ENCODE measurements around the gene RNF19B. TPM values are rescaled to one million over a fixed set of nuclear protein-coding genes. Genes with fewer than 3 reads are reported as not detected.
"Not testable (repeated sequence)": the region's sequence is repeated elsewhere in the genome, so short reads cannot be mapped to it uniquely, and the experiment has no call there.

Gene RNF19B
- polyA plus RNA-seq, 12 donors: 6.8 to 19.2 (median 8.8) TPM; not detected in 1

DNA sequence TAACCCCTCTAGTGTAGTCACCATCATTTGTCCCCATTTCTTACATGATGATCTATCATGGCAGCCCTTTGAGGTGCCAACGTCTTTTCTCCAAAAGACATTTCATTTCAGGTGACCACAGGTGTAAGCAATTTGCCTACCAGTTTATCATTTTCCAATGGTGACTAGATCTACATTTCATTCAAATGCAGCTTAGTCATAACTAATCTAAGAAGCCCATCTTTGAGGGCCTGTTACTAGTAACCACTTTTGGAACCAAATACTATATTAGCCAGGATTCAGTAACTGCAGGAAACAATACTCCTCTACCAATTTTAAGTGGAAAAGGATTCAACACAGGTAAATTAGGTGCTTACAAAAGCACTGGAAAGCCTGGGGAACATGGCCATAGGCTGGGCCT, 32.8 kb downstream of the RNF19B start:
- no peak for DNase-seq

DNA sequence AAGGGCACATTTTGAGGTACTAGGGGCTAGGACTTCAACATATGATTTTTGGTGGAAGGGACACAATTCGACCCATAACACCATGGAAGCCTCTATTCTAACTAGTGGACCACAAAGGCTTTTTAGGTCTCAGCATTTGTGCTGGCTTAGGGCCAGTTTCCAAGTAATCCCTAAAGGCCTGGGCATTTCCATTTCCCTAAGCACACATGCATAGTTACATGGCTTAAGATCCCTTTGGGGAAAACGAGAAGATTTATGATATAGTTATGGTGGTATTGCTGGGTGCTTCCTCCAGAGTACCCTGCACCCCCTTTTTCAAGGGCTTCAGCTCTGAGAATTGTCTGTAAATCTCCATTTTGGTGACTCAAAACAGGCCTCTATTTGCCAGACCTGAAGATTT, 35.2 kb downstream of the RNF19B start:
- no peak for DNase-seq

DNA sequence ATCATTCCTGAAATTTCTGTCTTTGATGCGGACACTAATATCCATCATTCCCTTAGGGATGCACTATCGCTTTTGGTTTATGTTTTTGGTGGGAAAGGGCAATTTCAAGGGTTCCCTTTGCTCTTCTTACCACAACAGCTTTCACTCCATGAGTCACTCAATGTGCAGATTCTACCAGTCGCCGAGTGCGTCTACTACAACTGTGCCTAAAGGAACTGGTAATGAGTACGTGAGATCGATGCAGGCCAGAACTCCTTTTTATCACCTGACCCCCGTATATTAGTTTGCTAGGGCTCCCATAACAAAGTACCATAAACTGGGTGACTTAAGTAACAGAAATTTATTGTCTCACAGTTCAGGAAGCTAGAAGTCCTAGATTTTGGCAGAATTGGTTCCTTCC, 35.9 kb downstream of the RNF19B start:
- DNase-seq: no peak

DNA sequence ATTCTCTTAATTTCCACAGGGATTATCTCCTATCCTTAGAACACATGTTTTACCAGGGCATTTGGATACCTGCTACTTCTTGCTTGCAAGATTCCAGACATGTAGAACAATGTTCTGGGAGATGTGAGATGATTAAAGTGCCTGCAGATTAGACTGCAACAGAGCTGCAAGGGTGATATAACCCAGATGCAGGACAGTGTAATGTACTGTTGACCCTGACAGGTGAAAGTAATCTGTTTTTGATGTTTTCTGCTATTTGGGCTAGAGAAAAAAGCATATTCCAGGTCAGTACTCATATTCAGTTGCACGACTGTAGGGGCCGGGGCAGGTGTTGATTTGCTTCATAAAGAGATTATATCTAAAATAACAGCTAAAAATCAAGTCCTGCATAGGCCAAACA, 36.3 kb downstream of the RNF19B start:
- no peak for DNase-seq

DNA sequence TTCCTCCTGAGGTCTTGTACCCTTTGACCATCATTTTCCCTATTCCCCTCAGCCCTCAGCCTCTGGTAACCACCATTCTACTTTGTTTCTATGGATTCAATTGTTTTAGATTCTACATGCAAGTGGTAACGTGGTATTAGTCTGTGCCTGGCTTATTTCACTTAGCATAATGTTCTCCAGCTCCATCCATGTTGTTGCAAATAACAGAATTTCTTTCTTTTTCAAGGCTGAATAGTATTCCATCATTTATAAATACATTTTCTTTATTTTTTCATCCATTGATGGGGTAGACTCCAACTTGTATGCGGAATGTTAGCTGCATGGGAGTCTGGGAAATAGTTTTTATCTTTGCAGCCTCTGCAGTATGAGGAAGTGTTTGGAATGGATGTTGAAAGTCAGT, 37.2 kb downstream of the RNF19B start:
- DNase-seq: no peak

DNA sequence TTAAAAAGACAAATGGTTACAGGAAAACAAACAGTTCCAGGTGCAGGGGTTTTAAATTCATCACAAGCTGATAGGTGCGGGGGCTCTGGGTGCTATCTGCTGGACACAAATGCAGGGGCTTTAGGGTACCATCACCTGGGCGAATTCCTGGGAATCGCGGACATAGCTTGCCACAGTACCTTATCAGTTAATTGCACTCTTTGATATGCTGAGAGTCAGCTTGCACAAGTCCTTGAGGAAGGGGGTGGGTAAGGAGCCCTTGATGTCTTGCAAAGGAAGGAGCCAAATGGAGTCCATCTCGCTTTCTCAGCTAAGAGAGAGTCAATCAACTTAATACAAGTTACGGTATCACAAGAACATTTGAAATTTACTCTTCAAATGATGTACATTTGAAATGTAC, 38.0 kb downstream of the RNF19B start:
- DNase-seq: no peak

DNA sequence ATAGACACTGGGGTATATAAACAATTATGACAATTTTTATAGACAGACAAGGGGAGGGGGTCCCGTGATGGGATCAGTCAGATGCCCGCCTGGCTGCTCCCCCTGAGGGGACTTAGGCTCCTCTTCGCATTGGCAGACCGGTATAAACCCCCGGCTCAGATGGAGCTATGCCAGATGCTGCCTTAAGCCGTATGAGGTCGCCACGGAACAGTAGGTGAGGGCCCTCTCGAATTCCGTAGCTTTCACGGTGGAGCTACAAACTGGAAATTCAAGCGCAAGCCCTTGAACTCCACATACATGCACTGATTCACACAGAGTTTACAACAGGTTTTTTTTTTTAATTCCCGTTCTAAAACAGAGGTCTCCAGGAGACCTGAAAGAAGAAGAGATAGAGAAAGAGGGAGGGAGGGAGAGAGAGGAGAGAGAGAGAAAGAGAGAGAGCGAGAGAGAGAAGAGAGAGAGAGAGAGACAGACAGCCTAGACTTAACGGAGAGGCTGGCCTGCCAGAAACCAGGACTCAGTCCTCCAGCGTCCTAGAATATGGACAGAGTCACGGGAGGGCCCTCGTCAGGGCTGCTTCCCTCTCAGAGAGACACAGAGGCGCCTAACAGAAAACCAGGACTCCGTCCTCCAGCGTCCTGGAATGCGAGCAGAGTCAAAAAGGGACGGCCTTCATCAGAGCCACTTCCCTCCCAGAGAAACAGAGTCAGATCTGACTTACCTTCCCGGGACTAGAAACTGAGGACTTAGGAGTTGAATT, 39.0 kb downstream of the RNF19B start:
- no peak for DNase-seq

DNA sequence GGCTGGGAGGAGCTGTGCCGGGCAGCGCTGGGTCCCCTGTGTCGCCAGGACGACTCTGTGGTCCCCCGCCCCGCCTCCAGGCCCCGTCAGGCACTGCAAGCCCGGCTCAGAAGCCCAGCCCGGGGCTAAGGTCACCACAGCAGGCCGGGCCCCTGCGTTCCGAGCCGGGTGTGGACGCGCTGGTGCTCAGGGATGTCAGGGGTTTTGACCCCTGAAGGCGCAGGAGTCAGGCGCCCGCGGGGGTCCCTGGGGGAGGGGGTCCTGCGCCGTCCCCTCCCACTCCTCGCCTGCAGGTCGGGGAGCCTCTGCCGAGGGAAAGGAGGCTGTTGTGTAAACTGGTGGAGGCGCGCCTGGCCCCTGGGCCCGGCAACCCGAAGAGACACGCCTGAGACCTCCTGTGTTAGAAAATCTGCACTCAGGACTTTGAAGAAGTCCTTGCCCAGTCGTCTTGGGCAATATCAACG, 39.7 kb downstream of the RNF19B start:
- DNase-seq: no peak

DNA sequence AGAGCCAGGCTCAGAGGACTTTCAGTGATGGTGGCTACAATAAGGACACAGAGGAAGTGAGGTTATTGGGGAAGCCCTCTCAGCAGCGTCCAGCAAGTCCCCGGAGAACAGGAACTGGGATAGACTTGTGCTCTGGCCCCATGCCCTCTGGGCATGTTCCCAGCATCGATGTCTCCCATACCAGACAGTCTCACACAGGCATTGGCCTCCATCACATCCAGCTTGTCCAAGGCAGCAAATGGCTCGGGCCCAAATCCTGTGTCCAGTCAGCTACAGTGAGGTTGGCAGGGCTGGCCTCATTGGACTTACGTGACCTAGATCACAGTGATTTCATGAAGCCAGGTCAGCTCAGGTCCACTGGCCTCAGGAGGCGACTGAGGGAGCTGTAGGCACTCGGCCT, 43.8 kb downstream of the RNF19B start:
- DNase-seq: no peak

DNA sequence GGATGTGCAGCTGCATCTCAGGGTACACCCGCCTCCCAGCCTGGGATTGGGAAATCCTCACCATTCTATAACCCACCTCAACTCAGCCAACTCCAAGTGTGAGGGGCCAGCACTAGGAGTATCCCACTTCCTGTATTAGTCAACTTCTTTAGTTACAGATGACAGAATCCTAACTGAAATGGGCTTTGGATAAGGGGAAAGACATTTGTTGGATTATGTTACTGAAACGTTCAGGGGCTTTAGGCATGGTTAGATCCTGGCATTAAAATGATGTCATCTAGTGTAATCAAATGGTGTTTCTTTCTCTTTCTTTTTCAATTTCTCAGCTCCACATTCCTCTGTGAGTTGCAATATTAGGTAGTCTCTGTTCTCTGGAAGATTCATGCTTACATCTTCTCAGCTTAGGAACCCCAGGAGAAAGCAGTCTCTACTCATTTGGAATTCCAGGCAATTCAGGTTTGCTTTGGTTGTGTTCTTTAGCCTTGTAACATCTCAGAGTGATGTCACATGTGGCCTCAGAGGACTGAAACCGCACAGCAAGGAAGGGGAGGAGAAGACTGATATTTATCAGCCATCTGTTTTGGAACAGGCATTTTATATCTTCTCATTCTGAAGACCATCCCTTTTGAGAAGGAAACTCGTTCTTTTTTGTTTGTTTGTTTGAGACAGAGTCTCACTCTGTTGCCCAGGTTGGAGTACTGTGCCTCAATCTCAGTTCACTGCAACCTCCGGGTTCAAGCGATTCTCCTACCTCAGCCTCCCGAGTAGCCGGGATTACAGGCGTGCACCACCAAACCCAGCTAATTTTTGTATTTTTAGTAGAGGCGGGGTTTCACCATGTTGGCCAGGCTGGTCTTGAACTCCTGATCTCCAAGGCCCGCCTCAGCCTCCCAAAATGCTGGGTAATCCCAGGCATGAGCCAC, 44.5 kb downstream of the RNF19B start:
- DNase-seq: no peak

DNA sequence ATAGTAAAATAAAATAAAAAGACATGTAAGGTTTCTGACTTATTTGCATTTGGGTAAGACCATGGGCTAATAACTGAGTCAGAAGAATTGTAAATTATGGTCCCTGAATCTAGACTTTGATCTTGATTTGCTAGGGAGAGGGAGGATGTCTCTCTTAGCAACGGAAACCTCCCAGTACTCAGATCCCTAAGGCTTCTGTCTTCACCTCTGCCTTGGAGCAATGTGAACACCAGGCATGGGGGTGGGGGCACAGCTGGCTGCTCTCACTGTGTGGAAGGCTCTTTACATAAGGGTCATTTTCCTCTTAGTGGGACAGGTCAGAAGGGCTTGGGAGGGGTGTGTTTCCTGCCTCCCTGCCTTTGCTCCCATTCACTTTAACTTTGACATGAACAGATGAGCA, 46.4 kb downstream of the RNF19B start:
- DNase-seq: no peak

DNA sequence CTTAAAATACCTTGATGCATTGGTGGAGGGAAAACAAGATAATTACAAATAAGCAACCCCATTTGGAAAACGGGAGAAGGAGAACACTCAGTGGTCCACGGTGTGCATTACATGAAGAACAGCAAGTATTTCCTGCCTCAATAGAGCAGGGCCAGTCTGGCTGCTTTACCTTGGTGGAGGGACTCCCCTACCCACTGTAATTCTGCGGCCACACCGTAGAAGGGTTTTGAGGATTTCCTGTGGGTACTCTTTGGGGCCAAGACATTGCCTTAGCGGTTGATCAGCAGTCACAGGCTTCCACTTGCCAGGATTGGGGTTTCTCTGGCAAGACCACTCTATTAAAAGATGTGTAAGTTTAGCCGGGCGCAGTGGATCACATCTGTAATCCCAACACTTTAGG, 47.1 kb downstream of the RNF19B start:
- no peak for DNase-seq

DNA sequence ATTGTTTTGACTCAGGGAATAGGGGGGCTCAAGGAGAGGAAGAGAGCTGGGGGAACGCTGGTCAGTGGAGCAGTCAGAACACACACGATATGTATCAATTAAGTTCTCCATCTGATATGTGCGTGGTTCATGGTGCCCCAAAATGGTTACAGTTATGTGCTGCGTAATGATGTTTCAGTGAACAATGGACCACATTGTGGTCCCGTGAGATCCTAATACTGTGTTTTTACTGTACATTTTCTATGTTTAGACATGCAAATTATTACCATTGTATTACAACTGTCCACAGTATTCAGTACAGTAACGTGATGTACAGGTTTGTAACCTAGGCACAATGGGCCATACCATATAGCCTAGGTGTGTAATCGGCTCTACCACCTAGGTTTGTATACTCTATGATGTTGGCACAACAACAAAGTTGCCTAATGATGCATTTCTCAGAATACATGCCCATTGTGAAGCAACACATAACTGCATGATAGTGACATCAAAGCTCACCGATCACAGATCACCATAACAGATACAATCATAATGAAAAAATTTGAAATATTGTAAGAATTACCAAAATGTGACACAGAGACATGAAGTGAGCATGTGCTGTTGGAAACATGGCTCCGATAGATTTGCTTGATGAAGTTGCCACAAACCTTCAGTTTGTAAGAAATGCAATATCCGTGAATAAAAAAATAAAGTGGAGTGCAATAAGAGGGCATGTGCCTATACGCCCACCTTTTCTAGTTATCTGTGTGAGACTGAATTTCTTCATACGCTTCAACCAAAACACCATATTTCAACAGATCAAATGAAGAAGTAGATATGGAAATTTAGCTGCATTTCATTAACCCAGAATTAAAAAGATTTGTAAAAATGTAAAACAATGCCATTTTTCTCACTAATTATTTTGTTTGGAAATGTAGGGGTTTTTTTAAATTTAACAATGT, 48.6 kb downstream of the RNF19B start:
- DNase-seq: no peak

DNA sequence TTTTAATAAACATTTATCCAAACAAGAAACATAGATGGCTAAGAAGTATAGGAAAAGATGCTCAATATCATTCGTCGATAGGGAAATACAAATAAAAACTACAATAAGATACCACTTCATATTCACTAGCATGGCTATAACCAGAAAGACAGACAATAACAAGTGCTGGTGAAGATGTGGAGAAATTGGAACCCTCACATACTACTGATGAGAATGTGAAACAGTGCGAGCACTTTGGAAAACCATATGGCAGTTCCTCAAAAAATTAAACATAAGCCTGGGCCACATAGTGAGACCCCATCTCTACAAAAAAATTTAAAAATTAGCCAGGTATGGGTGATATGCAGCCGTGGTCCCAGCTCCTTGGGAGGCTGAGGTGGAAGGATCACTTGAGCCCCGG, 54.3 kb downstream of the RNF19B start:
- no peak for DNase-seq

DNA sequence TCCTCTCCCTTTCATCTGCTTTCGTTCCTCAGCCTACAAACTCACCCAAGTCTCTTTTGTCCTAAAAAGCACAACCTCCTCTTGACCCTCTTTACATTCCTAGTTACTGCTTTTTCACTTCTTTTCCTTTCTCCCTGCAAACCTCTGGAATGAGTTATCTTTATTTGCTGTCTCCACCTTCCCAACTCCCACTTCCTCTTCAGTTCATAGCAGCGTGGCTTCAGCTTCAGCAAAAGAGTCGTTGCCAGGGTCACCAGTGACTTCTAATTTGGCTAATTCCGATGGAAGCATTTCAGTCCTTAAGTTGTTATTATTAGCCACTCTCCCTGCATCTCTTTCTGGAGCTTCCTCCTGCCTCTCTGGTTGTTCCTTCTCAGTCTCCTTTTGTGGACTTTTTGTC, 57.2 kb downstream of the RNF19B start:
- no peak for DNase-seq

DNA sequence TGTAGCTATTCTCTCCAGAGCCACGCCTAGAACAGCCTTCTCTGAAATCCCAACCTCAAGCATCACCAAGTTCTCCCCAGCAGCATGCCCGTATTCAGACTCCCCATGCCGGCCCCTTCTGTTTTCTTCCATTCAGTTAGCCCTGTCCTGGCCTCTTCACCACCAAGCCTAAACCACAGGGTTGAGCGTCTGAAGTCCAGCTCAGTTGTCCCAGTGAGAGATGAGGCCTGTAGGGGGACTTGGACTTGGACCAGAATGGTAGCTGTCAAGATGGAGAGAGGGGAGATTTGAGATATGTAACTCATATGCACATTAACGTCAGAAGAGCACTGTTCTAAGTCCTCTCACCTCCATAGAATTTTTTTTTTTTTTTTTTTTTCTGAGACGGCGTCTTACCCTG, 58.0 kb downstream of the RNF19B start:
- DNase-seq: no peak

DNA sequence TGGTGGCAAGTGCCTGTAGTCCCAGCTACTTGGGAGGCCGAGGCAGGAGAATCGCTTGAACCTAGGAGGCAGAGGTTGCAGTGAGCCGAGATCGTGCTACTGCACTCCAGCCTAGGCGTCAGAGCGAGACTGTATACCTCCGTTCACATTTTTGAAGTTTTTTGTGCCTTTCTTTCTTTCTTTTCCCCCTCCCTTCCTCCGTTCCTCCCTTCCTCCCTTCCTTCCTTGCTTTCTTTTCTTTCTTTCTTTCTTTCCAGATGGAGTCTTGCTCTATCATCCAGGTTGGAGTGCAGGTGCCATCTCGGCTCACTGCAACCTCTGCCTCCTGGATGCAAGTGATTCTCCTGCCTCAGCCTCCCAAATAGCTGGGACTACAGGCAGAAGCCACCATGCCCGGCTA, 59.0 kb downstream of the RNF19B start:
- DNase-seq: not testable (repeated sequence)

DNA sequence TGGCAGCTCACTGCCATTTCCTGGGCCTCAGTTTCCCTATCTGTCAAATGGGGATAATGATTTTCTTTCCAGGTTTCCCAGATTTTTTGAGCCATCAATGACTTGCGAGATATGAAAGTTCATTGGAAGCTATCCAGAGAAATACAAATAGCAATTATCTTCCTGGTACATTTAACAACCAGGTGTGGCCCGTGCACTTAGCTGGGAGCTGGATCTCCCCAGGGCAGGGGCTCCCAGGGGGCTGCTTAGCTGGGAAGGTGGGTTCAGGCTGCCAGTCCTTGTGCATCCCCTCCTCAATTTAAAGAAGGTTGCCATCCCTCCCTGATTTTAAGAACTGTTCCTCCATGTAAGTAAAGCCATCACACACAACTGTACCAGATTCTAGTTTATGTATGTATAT, 59.8 kb downstream of the RNF19B start:
- no peak for DNase-seq

DNA sequence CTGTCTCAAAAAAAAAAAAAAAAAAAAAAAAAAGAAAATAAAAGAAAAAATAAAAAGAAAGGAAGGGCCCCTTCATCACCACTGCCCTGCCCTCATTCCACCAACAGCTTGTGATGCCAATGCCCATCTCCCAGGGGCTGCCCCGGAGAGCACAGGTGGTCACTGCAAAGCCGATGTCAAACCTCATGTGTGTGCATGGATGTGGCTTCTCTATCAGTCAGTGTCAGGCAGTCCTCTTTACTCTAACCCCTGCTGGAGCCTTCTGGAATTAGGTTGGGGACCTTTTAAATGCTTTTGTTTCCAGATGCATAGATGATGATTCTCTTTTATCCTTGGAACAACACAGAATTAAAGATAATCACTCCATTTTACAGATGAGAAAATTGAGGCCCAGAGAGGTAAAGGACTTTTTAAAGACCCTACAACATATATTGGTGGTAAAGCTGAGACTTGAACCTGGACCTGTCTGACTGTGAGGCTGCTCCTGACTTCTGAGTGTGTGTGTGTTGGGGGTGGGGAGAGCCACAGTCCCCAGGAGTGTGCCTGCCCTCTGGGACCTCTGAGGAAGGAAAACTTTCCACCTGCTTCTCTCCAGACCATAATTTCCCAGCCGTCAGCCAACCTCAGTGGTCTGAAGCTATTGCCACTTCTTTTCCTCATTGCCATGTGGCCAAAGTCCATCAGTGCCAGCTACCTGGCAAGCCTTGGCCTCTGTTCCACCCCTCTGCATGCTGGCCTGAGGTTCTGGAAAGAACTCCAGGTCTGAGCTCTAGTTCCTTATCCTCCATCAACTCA, 60.4 kb downstream of the RNF19B start:
- DNase-seq: no peak

DNA sequence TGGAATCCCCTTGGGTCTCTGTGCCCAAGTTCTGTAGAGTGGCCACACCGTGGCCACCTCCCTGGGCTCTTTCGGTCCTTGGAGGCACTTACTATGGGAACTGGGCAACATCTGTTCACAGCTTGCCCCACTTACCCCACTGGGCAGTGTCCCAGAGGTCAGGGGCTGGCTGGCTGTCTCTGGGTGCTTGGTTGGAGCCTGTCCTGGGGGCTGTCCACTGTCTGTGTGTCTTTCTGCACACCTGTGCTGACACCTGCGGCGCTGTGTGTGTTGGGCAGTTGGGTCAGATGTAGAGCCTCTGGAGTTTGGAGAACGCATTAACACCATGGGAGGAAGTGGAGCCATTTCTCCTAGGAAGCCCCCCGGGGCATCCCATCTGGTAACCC, 62.1 kb downstream of the RNF19B start:
- no peak for DNase-seq
